Psoas muscle (tissue), 8 donors: ENCODE data around the gene PAIP2B. TPM values are rescaled to one million over a fixed set of nuclear protein-coding genes. Genes with fewer than 3 reads are reported as not detected.

Source experiments
- ATAC-seq, 4 donors: fragments of 200-7000 bp; cut with Tn5 transposase; one replicate each; pipeline ENCODE4 v1.9.1; 2020; ENCODE audit warnings: moderate library complexity in 3 of 4, mild to moderate bottlenecking in 2 of 4
- DNase-seq, 2 donors: peaks; one replicate each; pipeline ENCODE4 v3.0.0-alpha.2; 2020
- H3K27ac ChIP-seq: fragments of 200-600 bp; one replicate; pipeline ENCODE4 v1.8.0; 2022
- H3K27me3 ChIP-seq, 3 donors: fragments of 200-600 bp in 1 of 3; one replicate each; pipeline versions ENCODE4 v1.6.1 to v1.8.0; 2013 to 2022; ENCODE audit warnings: low read length in 2 of 3, mild to moderate bottlenecking in 2 of 3, moderate library complexity in 1 of 3; ENCODE audit not compliant: insufficient read depth in 3 of 3
- H3K36me3 ChIP-seq, 2 donors: fragments of 200-600 bp in 1 of 2; one replicate each; pipeline versions ENCODE4 v1.6.1 to v1.8.0; 2013 to 2022; ENCODE audit warnings: low read depth in 1 of 2, mild to moderate bottlenecking in 1 of 2, moderate library complexity in 1 of 2; ENCODE audit not compliant: insufficient read depth in 1 of 2
- H3K4me1 ChIP-seq: fragments of 200-600 bp; one replicate; pipeline ENCODE4 v1.8.0; 2022
- H3K4me3 ChIP-seq: fragments of 200-600 bp; one replicate; pipeline ENCODE4 v1.8.0; 2022; ENCODE audit warnings: mild to moderate bottlenecking
- H3K9me3 ChIP-seq: fragments of 200-600 bp; one replicate; pipeline ENCODE4 v1.8.0; 2022
- CTCF ChIP-seq: fragments of 200-600 bp; IDR thresholded peaks from one replicate; pipeline ENCODE4 v1.8.0; 2022; ENCODE audit warnings: antibody characterized with exemption
- WGBS, 3 donors: extraction: QIAGEN DNeasy Blood & Tissue Kit; methylation state at CpG; one replicate each; pipeline versions ENCODE4 v1.1.6 to v1.1.7; 2013; 5-methylcytosine and 5-hydroxymethylcytosine counted together
- intact Hi-C, 2 donors: fragments of 100-400 bp; cut with DNase I; formaldehyde crosslinking; loops; one replicate each; pipeline versions ENCODE4 v1.11.0 to v1.14.2; 2022
- polyA plus RNA-seq, 3 donors: library from polyadenylated mRNA; stranded (reverse); fragments of 200-250 nt; gene quantifications; one replicate each; pipeline ENCODE4 v1.2.3, GENCODE V29; 2013
- total RNA-seq, 4 donors: library from RNA; stranded (reverse); fragmentation: NEBNext Ultra II Directional in 2 of 4; extraction: Animal tissue kit (Norgen Biotek cat#: 25700) in 2 of 4; gene quantifications; one replicate each; pipeline versions ENCODE4 v1.2.1 to v1.2.4, GENCODE V29; 2021 to 2023
- donor health status: healthy with polysubstance abuse.
- donor health status: DM: no; HTN: no; CAD: no; lungs with moderate emphysema.
- donor health status: Bipolar disorder and iron deficiency.
- donor health status: healthy.
- donor health status: DM: yes; HTN: yes; CAD: no.
- donor health status: DM: no; HTN: no; CAD: no.
- donor health status: DM: no; HTN: no; CAD: no.
- donor health status: DM: yes; HTN: yes; CAD: no.

Gene PAIP2B
- total and polyA plus RNA-seq, 7 donors: 2.7 to 47.4 (median 14.0) TPM

GRCh38 chr2:71173096-71173495 lies 53.8 kb downstream of the PAIP2B start:
- intact Hi-C loops: no loop called here
- H3K9me3 ChIP-seq: no peaks in the 10 kb centered on the region
- H3K27me3 ChIP-seq: no peaks in the 10 kb centered on the region
- no peaks in the 10 kb centered on the region for H3K4me1 ChIP-seq
- H3K4me3 ChIP-seq: no peak overlapping the region
- ATAC-seq: no peak
- no peak for TF ChIP-seq CTCF
- H3K27ac ChIP-seq: no peak overlapping the region
- 58 to 90% (median 72%) methylated on average over 1 of the region's 1 CpG for WGBS, 3 donors
- no peak for DNase-seq
- H3K36me3 ChIP-seq: no peaks in the 10 kb centered on the region

GRCh38 chr2:71166812-71167211 lies 60.1 kb downstream of the PAIP2B start:
- no peak for ATAC-seq
- no peaks in the 10 kb centered on the region for H3K4me1 ChIP-seq
- 58 to 68% (median 60%) methylated on average over 3 of the region's 3 CpGs for WGBS, 3 donors
- H3K36me3 ChIP-seq: no peaks in the 10 kb centered on the region
- intact Hi-C loops: no loop called here
- TF ChIP-seq CTCF: no peak
- H3K27me3 ChIP-seq: no peaks in the 10 kb centered on the region
- H3K27ac ChIP-seq: no peak overlapping the region
- DNase-seq: no peak
- H3K4me3 ChIP-seq: no peak overlapping the region
- H3K9me3 ChIP-seq: no peaks in the 10 kb centered on the region

GRCh38 chr2:71157124-71157793 lies 69.6 kb downstream of the PAIP2B start:
- Histone ChIP-seq H3K27me3 (peaks cover 0 to 3% (median 0%) of the 10 kb centered on the region in 3 donors), H3K4me3 (peak overlapping the region; percentile 30), H3K27ac (no peak overlapping the region), H3K9me3 (no peaks in the 10 kb centered on the region), H3K4me1 (no peaks in the 10 kb centered on the region), H3K36me3 (no peaks in the 10 kb centered on the region)
- peak; percentile 53 for TF ChIP-seq CTCF
- 6 to 9% (median 8%) methylated on average over 16 of the region's 16 CpGs for WGBS, 3 donors
- peak; percentile 31 to 57 for DNase-seq
- peak in 3 of 4 donors; percentile 75 to 81 (median 76) for ATAC-seq
- intact Hi-C loops: loop anchor here in 1 of 2 donors (10.0 kb wide), 1 partner anchor 358 kb away; no protein-coding TSS in a partner anchor

- no peak for DNase-seq
- WGBS, 3 donors: 24 to 38% (median 26%) methylated on average over 6 of the region's 6 CpGs
- Histone ChIP-seq H3K36me3 (no peaks in the 10 kb centered on the region), H3K27ac (no peak overlapping the region), H3K9me3 (no peaks in the 10 kb centered on the region), H3K4me3 (no peak overlapping the region), H3K4me1 (no peaks in the 10 kb centered on the region), H3K27me3 (peaks cover 0 to 3% (median 0%) of the 10 kb centered on the region in 3 donors)
- TF ChIP-seq CTCF: no peak
- no peak for ATAC-seq
- intact Hi-C loops: loop anchor here in 1 of 2 donors (10.0 kb wide), 1 partner anchor 358 kb away; no protein-coding TSS in a partner anchor
Measured at GRCh38 chr2:71156573-71156972, 70.3 kb downstream of the PAIP2B start.

GRCh38 chr2:71155846-71156245 lies 71.1 kb downstream of the PAIP2B start:
- intact Hi-C loops: loop anchor here in 1 of 2 donors (10.0 kb wide), 1 partner anchor 359 kb away; no protein-coding TSS in a partner anchor
- peaks cover 0 to 3% (median 0%) of the 10 kb centered on the region in 3 donors for H3K27me3 ChIP-seq
- 90 to 96% (median 92%) methylated on average over 4 of the region's 4 CpGs for WGBS, 3 donors
- DNase-seq: no peak
- peaks cover 0 to 3% of the 10 kb centered on the region in 2 donors for H3K36me3 ChIP-seq
- no peaks in the 10 kb centered on the region for H3K4me1 ChIP-seq
- no peak overlapping the region for H3K4me3 ChIP-seq
- H3K9me3 ChIP-seq: no peaks in the 10 kb centered on the region
- no peak for ATAC-seq
- H3K27ac ChIP-seq: no peak overlapping the region
- TF ChIP-seq CTCF: no peak
